Measurements from ENCODE around the gene TMEM45B.
"Not testable (repeated sequence)": the region's sequence is repeated elsewhere in the genome, so short reads cannot be mapped to it uniquely, and the experiment has no call there.

GRCh38 chr11:129868626-129869025 is 53.0 kb downstream of the TMEM45B start:
- TF ChIP-seq BHLHE40 (IDR thresholded peaks at IDR 0.05; ENCODE audit: borderline replicate concordance); HDGF (IDR thresholded peaks at IDR 0.05; ENCODE audit: borderline replicate concordance); ELF4 (IDR thresholded peaks at IDR 0.05); TARDBP (IDR thresholded peaks at IDR 0.05); ARNT (IDR thresholded peaks at IDR 0.05); SP1 (IDR thresholded peaks at IDR 0.05); ZNF384 (IDR thresholded peaks at IDR 0.05): not testable (repeated sequence)
